ENCODE data around the gene GPR32.
"Not testable (repeated sequence)": the region's sequence is repeated elsewhere in the genome, so short reads cannot be mapped to it uniquely, and the experiment has no call there.

GPR32 gene

GRCh38 chr19:50770164-50770563 lies at the start of gene GPR32:
Gene GPR32, plus strand, starts transcription at chr19:50770464. Its CDS starts 137 bp downstream, at chr19:50770601.
- DNase-seq, result not testable (repeated sequence)

GRCh38 chr19:50720921-50721381 lies 49.3 kb upstream of the GPR32 start:
- no peak for DNase-seq

GRCh38 chr19:50721441-50722137 lies 48.7 kb upstream of the GPR32 start:
- DNase-seq, result no peak

- no peak for DNase-seq
These were observed 47.9 kb upstream of the GPR32 start for GRCh38 chr19:50722201-50723013.

- DNase-seq, result no peak
These were observed 47.2 kb upstream of the GPR32 start, which contains the start of gene CLEC11A for GRCh38 chr19:50723069-50723468. Gene CLEC11A, plus strand, starts transcription at chr19:50723364. Its CDS starts 162 bp downstream, at chr19:50723526.

GRCh38 chr19:50723735-50724521 lies 46.3 kb upstream of the GPR32 start:
- DNase-seq, result no peak

- DNase-seq, result peak; percentile 94
These were observed 45.6 kb upstream of the GPR32 start for GRCh38 chr19:50724522-50725217.

GRCh38 chr19:50725218-50725910 lies 44.9 kb upstream of the GPR32 start:
- DNase-seq, result no peak

GRCh38 chr19:50725911-50726230 lies 44.4 kb upstream of the GPR32 start:
- no peak for DNase-seq

GRCh38 chr19:50728084-50728737 lies 42.1 kb upstream of the GPR32 start:
- peak; percentile 68 for DNase-seq

- no peak for DNase-seq
These were observed 40.4 kb upstream of the GPR32 start for GRCh38 chr19:50729894-50730293.

GRCh38 chr19:50735869-50736268 lies 34.4 kb upstream of the GPR32 start:
- no peak for DNase-seq

- no peak for DNase-seq
These were observed 33.9 kb upstream of the GPR32 start for GRCh38 chr19:50736338-50736737.

- no peak for DNase-seq
These were observed 30.9 kb upstream of the GPR32 start for GRCh38 chr19:50739132-50739913.

GRCh38 chr19:50739914-50740426 lies 30.3 kb upstream of the GPR32 start:
- DNase-seq, result no peak

- DNase-seq, result no peak
These were observed 28.9 kb upstream of the GPR32 start for GRCh38 chr19:50741179-50741933.

- DNase-seq, result no peak
These were observed 26.7 kb upstream of the GPR32 start for GRCh38 chr19:50743537-50743936.

GRCh38 chr19:50745221-50745620 lies 25.0 kb upstream of the GPR32 start:
- DNase-seq, result no peak

- DNase-seq, result not testable (repeated sequence)
These were observed 23.1 kb upstream of the GPR32 start for GRCh38 chr19:50747141-50747540.

- no peak for DNase-seq
These were observed 20.8 kb upstream of the GPR32 start for GRCh38 chr19:50749490-50749889.
